H9 (cell line): ENCODE results near the gene GPR107. TPM values are rescaled to one million over a fixed set of nuclear protein-coding genes. Genes with fewer than 3 reads are reported as not detected.

Experiments used
- DNase-seq: peaks from one replicate; pipeline ENCODE4 v3.0.0-alpha.2; 2017
- H2AFZ ChIP-seq: one replicate; pipeline ENCODE4 v1.6.1; 2013; ENCODE audit warnings: mild to moderate bottlenecking, low read length, control low read depth, moderate library complexity
- H2AK5ac ChIP-seq: 2 replicates; pipeline ENCODE4 v1.6.1; 2013; ENCODE audit warnings: low read length, control low read depth, mixed read lengths; ENCODE audit not compliant: insufficient read length
- H2BK120ac ChIP-seq: one replicate; pipeline ENCODE4 v1.6.1; 2013; ENCODE audit warnings: low read depth, mild to moderate bottlenecking, low read length, control low read depth, inconsistent platforms; ENCODE audit not compliant: poor library complexity, severe bottlenecking
- H2BK12ac ChIP-seq: 2 replicates; pipeline ENCODE4 v1.6.1; 2013; ENCODE audit warnings: low read length, control low read depth, mixed read lengths, low read depth; ENCODE audit not compliant: insufficient read length
- H2BK15ac ChIP-seq: 2 replicates; pipeline ENCODE4 v1.6.1; 2013; ENCODE audit warnings: low read depth, low read length, control low read depth
- H2BK20ac ChIP-seq: one replicate; pipeline ENCODE4 v1.6.1; 2013; ENCODE audit warnings: low read depth, mild to moderate bottlenecking, low read length, control low read depth, inconsistent platforms; ENCODE audit not compliant: poor library complexity, severe bottlenecking
- H2BK5ac ChIP-seq: 2 replicates; pipeline ENCODE4 v1.6.1; 2013; ENCODE audit warnings: low read length, control low read depth, mixed read lengths; ENCODE audit not compliant: insufficient read length
- H3K14ac ChIP-seq: 2 replicates; pipeline ENCODE4 v1.6.1; 2013; ENCODE audit warnings: low read length, control low read depth; ENCODE audit not compliant: insufficient read depth
- H3K18ac ChIP-seq: 2 replicates; pipeline ENCODE4 v1.6.1; 2013; ENCODE audit warnings: low read depth, mild to moderate bottlenecking, mixed read lengths, low read length, control low read depth; ENCODE audit not compliant: insufficient read length
- H3K23ac ChIP-seq: 2 replicates; pipeline ENCODE4 v1.6.1; 2013; ENCODE audit warnings: low read length, control low read depth, mixed read lengths, low read depth; ENCODE audit not compliant: insufficient read length
- H3K23me2 ChIP-seq: 2 replicates; pipeline ENCODE4 v1.6.1; 2013; ENCODE audit warnings: low read depth, mild to moderate bottlenecking, mixed read lengths, low read length, control low read depth; ENCODE audit not compliant: insufficient read length, poor library complexity, severe bottlenecking
- H3K27ac ChIP-seq: 2 replicates; pipeline ENCODE4 v1.5.1; 2013; ENCODE audit warnings: low read length, control low read depth, mixed read lengths, low read depth; ENCODE audit not compliant: insufficient read length
- H3K27me3 ChIP-seq: 2 replicates; pipeline ENCODE4 v1.6.1; 2013; ENCODE audit warnings: low read length, control low read depth, inconsistent platforms; ENCODE audit not compliant: insufficient read depth
- H3K4ac ChIP-seq: 2 replicates; pipeline ENCODE4 v1.6.1; 2013; ENCODE audit warnings: low read depth, mild to moderate bottlenecking, control low read depth, inconsistent platforms, low read length, moderate library complexity
- H3K4me1 ChIP-seq: 2 replicates; pipeline ENCODE4 v1.6.1; 2013; ENCODE audit warnings: low read length, control low read depth, inconsistent platforms; ENCODE audit not compliant: insufficient read depth
- H3K4me2 ChIP-seq: 2 replicates; pipeline ENCODE4 v1.6.1; 2013; ENCODE audit warnings: low read length, control low read depth, mixed read lengths; ENCODE audit not compliant: insufficient read length, insufficient read depth
- H3K56ac ChIP-seq: 2 replicates; pipeline ENCODE4 v1.6.1; 2013; ENCODE audit warnings: low read depth, mild to moderate bottlenecking, mixed read lengths, low read length, control low read depth; ENCODE audit not compliant: insufficient read length
- H3K79me1 ChIP-seq: 2 replicates; pipeline ENCODE4 v1.6.1; 2013; ENCODE audit warnings: low read depth, mild to moderate bottlenecking, moderate library complexity, low read length, control low read depth, inconsistent platforms; ENCODE audit not compliant: insufficient read depth, poor library complexity, severe bottlenecking
- H3K79me2 ChIP-seq: 2 replicates; pipeline ENCODE4 v1.6.1; 2013; ENCODE audit warnings: low read length, control low read depth, inconsistent platforms; ENCODE audit not compliant: insufficient read depth
- H3K9ac ChIP-seq: 2 replicates; pipeline ENCODE4 v1.6.1; 2013; ENCODE audit warnings: low read length, control low read depth, mixed read lengths; ENCODE audit not compliant: insufficient read length; ENCODE audit errors: extremely low read depth
- H3K9me3 ChIP-seq: one replicate; pipeline ENCODE4 v1.6.1; 2013; ENCODE audit warnings: low read depth, low read length, inconsistent platforms; ENCODE audit not compliant: control insufficient read depth
- H3T11ph ChIP-seq: one replicate; pipeline ENCODE4 v1.6.1; 2013; ENCODE audit warnings: mild to moderate bottlenecking, low read length, control low read depth, inconsistent platforms
- H4K20me1 ChIP-seq: one replicate; pipeline ENCODE4 v1.6.1; 2013; ENCODE audit not compliant: control insufficient read depth, insufficient read length, insufficient read depth
- H4K5ac ChIP-seq: 2 replicates; pipeline ENCODE4 v1.6.1; 2013; ENCODE audit warnings: low read depth, mild to moderate bottlenecking, mixed read lengths, low read length, control low read depth; ENCODE audit not compliant: insufficient read length
- H4K8ac ChIP-seq: replicated peaks from 2 replicates; pipeline ENCODE4 v1.6.1; 2013; ENCODE audit warnings: low read length, control low read depth, mixed read lengths, low read depth; ENCODE audit not compliant: insufficient read length
- H4K91ac ChIP-seq: 2 replicates; pipeline ENCODE4 v1.6.1; 2013; ENCODE audit warnings: low read depth, mild to moderate bottlenecking, moderate library complexity, mixed read lengths, low read length, control low read depth; ENCODE audit not compliant: insufficient read length
- H3K27ac Mint-ChIP-seq, 3 experiments: 2 replicates in 2 of 3; 3 replicates in 1 of 3; pipeline ENCODE4 v1.8.0; 2020 to 2021; ENCODE audit warnings: mixed read lengths in 3 of 3, mild to moderate bottlenecking in 1 of 3, moderate library complexity in 1 of 3
- H3K27me3 Mint-ChIP-seq: 2 replicates; pipeline ENCODE4 v1.8.0; 2021; ENCODE audit warnings: low read depth, mild to moderate bottlenecking, moderate library complexity, mixed read lengths
- H3K36me3 Mint-ChIP-seq, 3 experiments: 2 replicates in 2 of 3; 3 replicates in 1 of 3; pipeline ENCODE4 v1.8.0; 2020 to 2021; ENCODE audit warnings: low read depth in 3 of 3, mixed read lengths in 3 of 3; ENCODE audit not compliant: insufficient read depth in 1 of 3
- H3K4me1 Mint-ChIP-seq, 2 experiments: 2 replicates each; pipeline ENCODE4 v1.8.0; 2020; ENCODE audit warnings: mixed read lengths in 2 of 2
- H3K4me3 Mint-ChIP-seq, 2 experiments: 2 replicates in 1 of 2; 3 replicates in 1 of 2; pipeline ENCODE4 v1.8.0; 2020 to 2021; ENCODE audit warnings: mild to moderate bottlenecking in 2 of 2, mixed read lengths in 2 of 2, moderate library complexity in 1 of 2
- H3K9me3 Mint-ChIP-seq, 2 experiments: 2 replicates in 1 of 2; 3 replicates in 1 of 2; pipeline ENCODE4 v1.8.0; 2020; ENCODE audit warnings: mild to moderate bottlenecking in 2 of 2, mixed read lengths in 2 of 2, moderate library complexity in 1 of 2
- WGBS: extraction: QIAGEN DNeasy Blood & Tissue Kit; methylation state at CpG from one replicate; pipeline ENCODE4 v1.1.7; 2013; ENCODE audit warnings: missing lambda C conversion rate, low lambda C conversion rate, mixed read lengths; ENCODE audit not compliant: insufficient read length; ENCODE audit errors: extremely low coverage; 5-methylcytosine and 5-hydroxymethylcytosine counted together
- total RNA-seq: library from RNA; stranded (reverse); gene quantifications from 2 replicates; pipeline ENCODE4 v1.2.1, GENCODE V29; 2021
- TF ChIP-seq, protein P1 (sequence below): fragments of 200-600 bp; sonication (generic); conservative IDR thresholded peaks from 3 replicates; pipeline ENCODE4 v1.8.0; 2021; ENCODE audit warnings: antibody characterized with exemption, mild to moderate bottlenecking

Gene GPR107
- total RNA-seq, 1 experiment from 2014 or later, result 38.0 TPM

DNA sequence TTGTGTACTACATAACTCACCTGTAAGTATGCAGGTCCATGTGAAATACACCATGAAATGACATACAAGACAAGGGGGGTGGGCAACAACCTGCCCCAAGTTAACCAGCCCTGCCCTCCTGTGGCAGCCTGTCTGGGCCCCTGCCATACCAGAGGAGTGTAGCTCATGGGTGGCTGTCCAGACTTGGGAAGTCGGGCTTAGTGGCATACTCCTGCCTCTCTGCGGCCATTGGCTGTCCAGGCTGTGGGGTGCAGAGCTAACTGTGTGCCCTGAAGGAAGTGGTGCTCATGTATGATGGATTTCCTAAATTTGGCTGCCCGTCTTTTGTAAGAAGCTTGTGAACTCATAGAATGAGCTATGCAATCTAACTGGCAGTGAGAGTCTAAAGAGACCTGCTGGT, 47.0 kb downstream of the GPR107 start:
- Histone ChIP-seq H3K4ac (no peak overlapping the region), H3K27ac (no peak overlapping the region), H3K56ac (no peak overlapping the region), H3K14ac (no peak overlapping the region), H2AFZ (no peak overlapping the region), H4K91ac (no peak overlapping the region), H2BK20ac (no peak overlapping the region), H3K79me1 (no peaks in the 10 kb centered on the region), H3K23me2 (no peaks in the 10 kb centered on the region), H4K20me1 (no peaks in the 10 kb centered on the region), H2BK5ac (no peak overlapping the region), H3K9me3 (no peaks in the 10 kb centered on the region), H2BK15ac (no peak overlapping the region), H3K23ac (no peak overlapping the region), H3K4me2 (no peak overlapping the region), H3K9ac (no peak overlapping the region), H3K27me3 (no peaks in the 10 kb centered on the region), H2AK5ac (no peak overlapping the region), H2BK120ac (no peak overlapping the region), H4K8ac (no peak overlapping the region), H3K4me1 (no peaks in the 10 kb centered on the region), H2BK12ac (no peak overlapping the region), H3K18ac (no peak overlapping the region), H4K5ac (no peak overlapping the region), H3K79me2 (no peaks in the 10 kb centered on the region), H3T11ph (no peak overlapping the region)
- TF ChIP-seq, protein P1, sequence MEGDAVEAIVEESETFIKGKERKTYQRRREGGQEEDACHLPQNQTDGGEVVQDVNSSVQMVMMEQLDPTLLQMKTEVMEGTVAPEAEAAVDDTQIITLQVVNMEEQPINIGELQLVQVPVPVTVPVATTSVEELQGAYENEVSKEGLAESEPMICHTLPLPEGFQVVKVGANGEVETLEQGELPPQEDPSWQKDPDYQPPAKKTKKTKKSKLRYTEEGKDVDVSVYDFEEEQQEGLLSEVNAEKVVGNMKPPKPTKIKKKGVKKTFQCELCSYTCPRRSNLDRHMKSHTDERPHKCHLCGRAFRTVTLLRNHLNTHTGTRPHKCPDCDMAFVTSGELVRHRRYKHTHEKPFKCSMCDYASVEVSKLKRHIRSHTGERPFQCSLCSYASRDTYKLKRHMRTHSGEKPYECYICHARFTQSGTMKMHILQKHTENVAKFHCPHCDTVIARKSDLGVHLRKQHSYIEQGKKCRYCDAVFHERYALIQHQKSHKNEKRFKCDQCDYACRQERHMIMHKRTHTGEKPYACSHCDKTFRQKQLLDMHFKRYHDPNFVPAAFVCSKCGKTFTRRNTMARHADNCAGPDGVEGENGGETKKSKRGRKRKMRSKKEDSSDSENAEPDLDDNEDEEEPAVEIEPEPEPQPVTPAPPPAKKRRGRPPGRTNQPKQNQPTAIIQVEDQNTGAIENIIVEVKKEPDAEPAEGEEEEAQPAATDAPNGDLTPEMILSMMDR, result no peak
- Mint-ChIP-seq H3K9me3 (no peaks in the 10 kb centered on the region), H3K4me3 (no peak overlapping the region), H3K36me3 (peaks cover 9 to 78% (median 49%) of the 10 kb centered on the region in 3 experiments; a peak in 6 of 7 replicates), H3K4me1 (no peaks in the 10 kb centered on the region), H3K27ac (no peak overlapping the region), H3K27me3 (no peaks in the 10 kb centered on the region)
- no CpG with 5 or more reads among the region's 3 CpGs for WGBS
- DNase-seq, result no peak
